Epithelial cell of esophagus (primary cell): ENCODE measurements around the gene PPP2R5E.
A peak's percentile ranks its signal among the peaks of the same experiment; 100 is the strongest.

Experiments used
- DNase-seq: peaks from one replicate; pipeline ENCODE4 v3.0.0; 2010; ENCODE audit warnings: low read depth
- H3K4me3 ChIP-seq: 2 replicates; pipeline ENCODE4 v1.5.1; 2011; ENCODE audit warnings: mild to moderate bottlenecking, low read length, control low read depth
- CTCF ChIP-seq: IDR thresholded peaks from 2 replicates; pipeline ENCODE4 v1.5.1; 2011; ENCODE audit warnings: low read depth, mild to moderate bottlenecking, low read length, control low read depth, inconsistent platforms; ENCODE audit not compliant: insufficient read depth; ENCODE audit errors: missing control alignments

The PPP2R5E gene

GRCh38 chr14:63563370-63564026 lies 20.3 kb upstream of the PPP2R5E start:
- no peak overlapping the region for H3K4me3 ChIP-seq
- DNase-seq, result peak; percentile 45
- TF ChIP-seq CTCF, result no peak

- H3K4me3 ChIP-seq, result no peak overlapping the region
- no peak for TF ChIP-seq CTCF
- no peak for DNase-seq
These were observed 19.2 kb upstream of the PPP2R5E start for GRCh38 chr14:63562405-63562804.

- no peak overlapping the region for H3K4me3 ChIP-seq
- no peak for TF ChIP-seq CTCF
- no peak for DNase-seq
These were observed 12.4 kb upstream of the PPP2R5E start for GRCh38 chr14:63555572-63555971.

- no peak overlapping the region for H3K4me3 ChIP-seq
- peak; percentile 56 for DNase-seq
- no peak for TF ChIP-seq CTCF
These were observed 8.2 kb upstream of the PPP2R5E start for GRCh38 chr14:63551332-63551731.

- no peak for DNase-seq
- H3K4me3 ChIP-seq, result no peak overlapping the region
- no peak for TF ChIP-seq CTCF
These were observed 4.7 kb upstream of the PPP2R5E start for GRCh38 chr14:63547798-63548335.

- no peak overlapping the region for H3K4me3 ChIP-seq
- DNase-seq, result no peak
- no peak for TF ChIP-seq CTCF
These were observed 2.3 kb upstream of the PPP2R5E start for GRCh38 chr14:63545431-63545830.
